K562 (cell line): Measurements from ENCODE around the gene IMMP1L. TPM values are rescaled to one million over a fixed set of nuclear protein-coding genes. Genes with fewer than 3 reads are reported as not detected.

ENCODE experiments used
- ATAC-seq: fragments of 200-7000 bp; cut with Tn5 transposase; 3 replicates; pipeline ENCODE4 v1.9.1; 2020; ENCODE audit warnings: moderate library complexity
- BruUV-seq: library from RNA; stranded (reverse); fragments of 400-500 nt; replicated peaks from 2 replicates; lab custom pipeline; 2021; lab: Mats Ljungman, UMichigan
- CTCF ChIA-PET: fragments of 300-600 bp; formaldehyde crosslinking; extraction: SDS; loops from one replicate; lab custom pipeline; 2021; ENCODE audit warnings: low intra/inter-chr PET ratio; lab: Yijun Ruan, JAX
- POLR2A ChIA-PET: fragments of 300-600, 350-650 bp; sonication (Branson Sonifier 250); formaldehyde crosslinking; extraction: SDS; loops from one replicate; lab custom pipeline; 2021; ENCODE audit warnings: antibody characterized with exemption, inconsistent platforms; lab: Yijun Ruan, JAX
- DNase-seq, 4 experiments: peaks; one replicate each; pipeline versions ENCODE4 v3.0.0 to v3.0.0-alpha.2; 2011 to 2018; ENCODE audit warnings: low spot score in 3 of 4, mixed read lengths in 3 of 4; ENCODE audit errors: extremely low read depth in 1 of 4
- FAIRE-seq: peaks from 2 replicates; lab custom pipeline; 2011; peaks lifted over from hg19 to GRCh38; lab: Jason Lieb, UNC
- H2AFZ ChIP-seq: 2 replicates; pipeline ENCODE4 v1.6.0; 2011; ENCODE audit warnings: low read depth, low read length, control low read depth, inconsistent platforms
- H3K27ac ChIP-seq: fragments of 200-600 bp; 3 replicates; pipeline ENCODE4 v1.8.0; 2011; ENCODE audit warnings: low read depth, mild to moderate bottlenecking, control low read depth, inconsistent platforms, low read length, moderate library complexity, mixed read lengths; ENCODE audit errors: extremely low read depth
- H3K27me3 ChIP-seq, 2 experiments: fragments of 300-600 bp in 1 of 2; 2 replicates in 1 of 2; 3 replicates in 1 of 2; pipeline versions ENCODE4 v1.6.0 to v1.8.0; 2011; ENCODE audit warnings: inconsistent platforms in 2 of 2, low read length in 2 of 2, mild to moderate bottlenecking in 1 of 2, mixed read lengths in 1 of 2, moderate library complexity in 1 of 2; ENCODE audit not compliant: control insufficient read depth in 2 of 2, insufficient read depth in 2 of 2
- H3K36me3 ChIP-seq: fragments of 300-600 bp; 3 replicates; pipeline ENCODE4 v1.8.0; 2011; ENCODE audit warnings: mild to moderate bottlenecking, low read length, inconsistent platforms; ENCODE audit not compliant: control insufficient read depth, insufficient read depth
- H3K4me1 ChIP-seq, 2 experiments: fragments of 200-600 bp in 1 of 2; replicated peaks in 1 of 2; 2 replicates in 1 of 2; 3 replicates in 1 of 2; pipeline versions ENCODE4 v1.5.1 to v1.8.0; 2011; ENCODE audit warnings: inconsistent platforms in 2 of 2, low read length in 2 of 2, mild to moderate bottlenecking in 1 of 2, mixed read lengths in 1 of 2, moderate library complexity in 1 of 2; ENCODE audit not compliant: control insufficient read depth in 2 of 2, insufficient read depth in 2 of 2
- H3K4me2 ChIP-seq: 2 replicates; pipeline ENCODE4 v1.6.1; 2011; ENCODE audit warnings: low read length, control low read depth, inconsistent platforms, mixed read lengths; ENCODE audit not compliant: insufficient read depth
- H3K4me3 ChIP-seq: fragments of 200-600 bp; sonication (generic), shearing (Covaris generic); 2 replicates; pipeline ENCODE4 v1.5.1; 2016; ENCODE audit warnings: control low read depth, inconsistent platforms
- H3K79me2 ChIP-seq: fragments of 200-600 bp; 3 replicates; pipeline ENCODE4 v1.8.0; 2011; ENCODE audit warnings: low read length, inconsistent platforms; ENCODE audit not compliant: control insufficient read depth, insufficient read depth
- H3K9ac ChIP-seq, 2 experiments: 2 replicates each; pipeline versions ENCODE4 v1.6.0 to v1.6.1; 2011; ENCODE audit warnings: low read depth in 2 of 2, low read length in 2 of 2, control low read depth in 1 of 2, inconsistent platforms in 1 of 2, mild to moderate bottlenecking in 1 of 2, mixed read lengths in 1 of 2; ENCODE audit not compliant: insufficient read depth in 1 of 2
- H3K9me1 ChIP-seq: one replicate; pipeline ENCODE4 v1.6.0; 2011; ENCODE audit warnings: inconsistent platforms, mild to moderate bottlenecking, low read length, moderate library complexity; ENCODE audit not compliant: control insufficient read depth, insufficient read depth
- H3K9me3 ChIP-seq: replicated peaks from 2 replicates; pipeline ENCODE4 v1.5.1; 2011; ENCODE audit warnings: low read depth, low read length, inconsistent platforms; ENCODE audit not compliant: control insufficient read depth, insufficient read depth
- H4K20me1 ChIP-seq: replicated peaks from 2 replicates; pipeline ENCODE4 v1.6.1; 2011; ENCODE audit warnings: low read length, inconsistent platforms, mixed read lengths; ENCODE audit not compliant: control insufficient read depth, insufficient read depth
- ATF7 ChIP-seq: fragments of 450-650 bp; IDR thresholded peaks from 2 replicates; pipeline ENCODE4 v1.7.1; 2014; ENCODE audit warnings: mild to moderate bottlenecking, moderate library complexity
- C11orf30 ChIP-seq: fragments of 450-650 bp; IDR thresholded peaks from 2 replicates; pipeline ENCODE4 v1.6.1; 2016; ENCODE audit warnings: low read depth, mild to moderate bottlenecking
- ETV1 ChIP-seq: fragments of 450-650 bp; conservative IDR thresholded peaks from 2 replicates; pipeline ENCODE4 v1.6.1; 2016; ENCODE audit warnings: missing genetic modification characterization, control low read depth, low read depth, missing compliant biosample characterization
- KLF16 ChIP-seq: IDR thresholded peaks from 2 replicates; pipeline ENCODE4 v1.6.1; 2016; ENCODE audit warnings: antibody characterized with exemption
- NR4A1 ChIP-seq, 2 experiments: fragments of 250-450 bp in 1 of 2; fragments of 450-650 bp in 1 of 2; sonication (Bioruptor Pico) in 1 of 2; IDR thresholded peaks; 2 replicates each; pipeline versions ENCODE4 v1.4.0 to v1.6.1; 2016 to 2020; ENCODE audit warnings: mild to moderate bottlenecking in 2 of 2, missing compliant biosample characterization in 1 of 2, missing genetic modification characterization in 1 of 2, moderate library complexity in 1 of 2
- POLR3G ChIP-seq: IDR thresholded peaks from 2 replicates; pipeline ENCODE4 v1.6.1; 2011; ENCODE audit not compliant: insufficient read length, insufficient replicate concordance; ENCODE audit errors: extremely low read depth
- PRPF4 ChIP-seq: fragments of 200-400 bp; formaldehyde crosslinking; IDR thresholded peaks from one replicate; pipeline ENCODE4 v1.6.1; 2017; ENCODE audit warnings: low read length, low read depth, mild to moderate bottlenecking; ENCODE audit not compliant: insufficient read depth, poor library complexity, severe bottlenecking
- STAT5A ChIP-seq: IDR thresholded peaks from 2 replicates; pipeline ENCODE4 v1.6.1; 2012; ENCODE audit warnings: low read length, inconsistent platforms, borderline replicate concordance
- ZNF197 ChIP-seq: fragments of 200-800 bp; sonication (Bioruptor generic); IDR thresholded peaks from 2 replicates; pipeline ENCODE4 v1.6.1; 2016; ENCODE audit warnings: low read depth, missing genetic modification characterization, missing compliant biosample characterization
- ZNF316 ChIP-seq: fragments of 450-650 bp; IDR thresholded peaks from 2 replicates; pipeline ENCODE4 v1.6.1; 2016
- WGBS: fragments of 100-300 bp; shearing (Covaris generic); methylation state at CpG from one replicate; pipeline ENCODE4 v1.1.6; 2016; ENCODE audit warnings: low coverage, mixed read lengths; ENCODE audit not compliant: insufficient coverage; ENCODE audit errors: missing lambda C conversion rate; 5-methylcytosine and 5-hydroxymethylcytosine counted together
- in situ Hi-C: fragments of 300-500 bp; cut with MboI; formaldehyde crosslinking; loops from 4 replicates; pipeline ENCODE4 v1.15.0; 2018; ENCODE audit warnings: inconsistent platforms, mixed read lengths
- intact Hi-C: fragments of 100-400 bp; cut with micrococcal nuclease; formaldehyde crosslinking; loops from 2 replicates; pipeline ENCODE4 v1.14.2; 2022
- polyA plus RNA-seq, 8 experiments: library from polyadenylated mRNA; depleted of rRNA in 4 of 8; stranded (reverse) in 5 of 8; unstranded in 3 of 8; fragments of >200 nt; fragmentation: Nextera tagmentation in 2 of 8; fragmentation: Illumina TruSeq in 1 of 8; extraction: Ambion mirVana in 2 of 8; extraction: Trizol in 1 of 8; gene quantifications; 2 replicates each; pipeline versions ENCODE4 v1.2.1 to v1.2.3, GENCODE V29; 2011 to 2014; ENCODE audit warnings: inconsistent platforms in 1 of 8, missing spikeins in 1 of 8
- total RNA-seq, 7 experiments: library from RNA; depleted of rRNA in 6 of 7; stranded (reverse); fragments of >200 nt in 6 of 7; fragmentation: Illumina TruSeq in 2 of 7; extraction: Trizol in 2 of 7; gene quantifications; 2 replicates each; pipeline versions ENCODE4 v1.2.1 to v1.2.3, GENCODE V29; 2011 to 2021; ENCODE audit warnings: low replicate concordance in 1 of 7
- TF ChIP-seq, protein P1 (sequence below): sonication (generic); formaldehyde crosslinking; IDR thresholded peaks from 2 replicates; pipeline ENCODE4 v1.5.0; 2020; ENCODE audit warnings: missing genetic modification reagents
- TF ChIP-seq, protein P2 (sequence below): fragments of 250-450 bp; sonication (Bioruptor Pico); IDR thresholded peaks from 2 replicates; pipeline ENCODE4 v1.8.0; 2022; ENCODE audit warnings: moderate library complexity, mild to moderate bottlenecking, inconsistent platforms
- TF ChIP-seq, protein P3 (sequence below): fragments of 450-650 bp; IDR thresholded peaks from 2 replicates; pipeline ENCODE4 v1.6.1; 2017; ENCODE audit warnings: mild to moderate bottlenecking, moderate library complexity

IMMP1L gene
- total and polyA plus RNA-seq, 9 of the 15 experiments (the other 6 are each of a cell fraction or from before 2014, with no cell fraction given): 56.0 to 245 (median 169) TPM

DNA sequence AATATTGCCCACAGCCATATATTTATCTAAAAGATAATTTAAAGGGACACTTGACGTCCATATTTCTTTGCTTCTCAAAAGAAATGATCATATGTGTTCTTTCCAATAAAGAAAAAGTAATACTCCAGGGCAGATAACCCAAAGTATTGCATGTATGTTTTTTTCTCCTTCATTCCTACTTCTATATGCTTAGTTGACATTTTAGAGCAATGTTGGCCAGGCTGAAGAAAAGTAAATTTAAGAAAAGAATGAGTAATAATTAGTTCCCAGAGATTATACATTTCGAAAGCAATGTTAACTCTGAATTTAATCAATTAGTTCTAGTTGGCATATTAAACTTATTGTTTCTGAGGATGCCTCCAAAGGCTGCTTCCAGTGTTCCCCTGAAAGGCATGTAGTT lies 91.6 kb downstream of the IMMP1L start:
- H3K4me3 ChIP-seq: no peak overlapping the region
- peaks cover 0 to 15% of the 10 kb centered on the region in 2 experiments; a peak in 3 of 5 replicates for H3K4me1 ChIP-seq
- no peaks in the 10 kb centered on the region for H3K9me1 ChIP-seq
- no peaks in the 10 kb centered on the region for H3K79me2 ChIP-seq
- CTCF ChIA-PET: no interaction called here
- no peaks in the 10 kb centered on the region for H3K9me3 ChIP-seq
- BruUV-seq: no TSS peak
- no peaks in the 10 kb centered on the region for H4K20me1 ChIP-seq
- WGBS: 60% methylated on average over 2 of the region's 2 CpGs
- 0 out of 3 replicates have a peak, but pooled peaks cover 4% of the 10 kb centered on the region for H3K36me3 ChIP-seq
- FAIRE-seq (no peak), ATAC-seq (no peak), DNase-seq (no peak)
- H3K9ac ChIP-seq: no peak overlapping the region
- H3K27me3 ChIP-seq: no peaks in the 10 kb centered on the region; a peak in 1 of 5 replicates
- no peak overlapping the region for H3K4me2 ChIP-seq
- TF ChIP-seq ZNF197 (CRISPR knock-in tag) (no peak), ZNF316 (peak; percentile 52; the same call in 1 of the 2 replicates), ATF7 (no peak), NR4A1 (CRISPR knock-in tag; IDR thresholded peaks at IDR 0.05) (no peak), NR4A1 (tag; IDR thresholded peaks at IDR 0.05) (no peak), POLR3G (no peak), KLF16 (no peak), PRPF4 (no peak), STAT5A (no peak), C11orf30 (peak; percentile 43), ETV1 (tag) (no peak)
- TF ChIP-seq, protein P1, sequence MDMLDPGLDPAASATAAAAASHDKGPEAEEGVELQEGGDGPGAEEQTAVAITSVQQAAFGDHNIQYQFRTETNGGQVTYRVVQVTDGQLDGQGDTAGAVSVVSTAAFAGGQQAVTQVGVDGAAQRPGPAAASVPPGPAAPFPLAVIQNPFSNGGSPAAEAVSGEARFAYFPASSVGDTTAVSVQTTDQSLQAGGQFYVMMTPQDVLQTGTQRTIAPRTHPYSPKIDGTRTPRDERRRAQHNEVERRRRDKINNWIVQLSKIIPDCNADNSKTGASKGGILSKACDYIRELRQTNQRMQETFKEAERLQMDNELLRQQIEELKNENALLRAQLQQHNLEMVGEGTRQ (CRISPR knock-in tag): no peak
- TF ChIP-seq, protein P2, sequence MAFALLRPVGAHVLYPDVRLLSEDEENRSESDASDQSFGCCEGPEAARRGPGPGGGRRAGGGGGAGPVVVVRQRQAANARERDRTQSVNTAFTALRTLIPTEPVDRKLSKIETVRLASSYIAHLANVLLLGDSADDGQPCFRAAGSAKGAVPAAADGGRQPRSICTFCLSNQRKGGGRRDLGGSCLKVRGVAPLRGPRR (CRISPR knock-in tag): no peak
- TF ChIP-seq, protein P3, sequence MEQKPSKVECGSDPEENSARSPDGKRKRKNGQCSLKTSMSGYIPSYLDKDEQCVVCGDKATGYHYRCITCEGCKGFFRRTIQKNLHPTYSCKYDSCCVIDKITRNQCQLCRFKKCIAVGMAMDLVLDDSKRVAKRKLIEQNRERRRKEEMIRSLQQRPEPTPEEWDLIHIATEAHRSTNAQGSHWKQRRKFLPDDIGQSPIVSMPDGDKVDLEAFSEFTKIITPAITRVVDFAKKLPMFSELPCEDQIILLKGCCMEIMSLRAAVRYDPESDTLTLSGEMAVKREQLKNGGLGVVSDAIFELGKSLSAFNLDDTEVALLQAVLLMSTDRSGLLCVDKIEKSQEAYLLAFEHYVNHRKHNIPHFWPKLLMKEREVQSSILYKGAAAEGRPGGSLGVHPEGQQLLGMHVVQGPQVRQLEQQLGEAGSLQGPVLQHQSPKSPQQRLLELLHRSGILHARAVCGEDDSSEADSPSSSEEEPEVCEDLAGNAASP: no peak
- intact Hi-C loops (loop anchor here (5.0 kb wide), 1 partner anchor 51 kb away; the partner anchor contains the start of genes DCDC1 and DNAJC24), in situ Hi-C loops (no loop called here)
- POLR2A ChIA-PET: interaction anchor here (0.6 kb wide), 1 partner anchor 1176 kb away, joined by 4 read pairs; no protein-coding TSS in a partner anchor
- H3K27ac ChIP-seq: no peak overlapping the region
- no peak overlapping the region for H2AFZ ChIP-seq
